Keratinocyte (primary cell): Measurements from ENCODE around the gene SLC9A4.

Experiments
- CTCF ChIP-seq, 3 experiments: IDR thresholded peaks in 1 of 3; conservative IDR thresholded peaks in 1 of 3; optimal IDR thresholded peaks in 1 of 3; 2 replicates in 2 of 3; 3 replicates in 1 of 3; pipeline versions ENCODE3 to v1.5.1; 2011; ENCODE audit warnings: low read length in 3 of 3, mild to moderate bottlenecking in 3 of 3, moderate library complexity in 2 of 3, control low read depth in 1 of 3, inconsistent platforms in 1 of 3; ENCODE audit not compliant: insufficient read depth in 2 of 3; ENCODE audit errors: extremely low read depth in 1 of 3
- EZH2 ChIP-seq: IDR thresholded peaks from one replicate; pipeline ENCODE4 v1.6.1; 2012; ENCODE audit warnings: inconsistent platforms, mild to moderate bottlenecking, low read length, moderate library complexity

- TF ChIP-seq CTCF (optimal IDR thresholded peaks at IDR 0.05 in 1 of 3, IDR thresholded peaks at IDR 0.05 in 1 of 3, conservative IDR thresholded peaks at IDR 0.05 in 1 of 3; ENCODE audit: extremely low read depth in 1 of 3, insufficient read depth in 2 of 3, low read length in 3 of 3) (no peak), EZH2 (no peak)
Observed at GRCh38 chr2:102510791-102511575, 38.0 kb downstream of the SLC9A4 start.
